Caki2 (cell line): ENCODE results near the gene PCGF1. TPM values are rescaled to one million over a fixed set of nuclear protein-coding genes. Genes with fewer than 3 reads are reported as not detected.
"Not testable (repeated sequence)": the region's sequence is repeated elsewhere in the genome, so short reads cannot be mapped to it uniquely, and the experiment has no call there.

Source experiments
- DNase-seq: peaks from one replicate; pipeline ENCODE4 v3.0.0-alpha.2; 2015; ENCODE audit warnings: low read depth
- in situ Hi-C: cut with HindIII; loops from 2 replicates; pipeline ENCODE4 v1.10.0; 2016; ENCODE audit warnings: low sequenced_read_pairs, low pct_unique_long_range_greater_than_20kb, mixed read lengths
- total RNA-seq: library from RNA; depleted of rRNA; stranded (reverse); fragments of >200 nt; shearing (Covaris generic); gene quantifications from 2 replicates; pipeline ENCODE4 v1.2.3, GENCODE V29; 2014; ENCODE audit warnings: low replicate concordance; rRNA removed

Gene PCGF1
- total RNA-seq, 1 experiment from 2014 or later: 19.9 TPM

GRCh38 chr2:74461187-74462053 lies 46.1 kb downstream of the PCGF1 start:
- in situ Hi-C loops: no loop called here

GRCh38 chr2:74460187-74460586 lies 47.3 kb downstream of the PCGF1 start:
- DNase-seq, in situ Hi-C loops: not testable (repeated sequence)

More at GRCh38 chr2:74461187-74462053, 46.1 kb downstream of the PCGF1 start:
- no peak for DNase-seq

GRCh38 chr2:74459503-74460118 lies 47.9 kb downstream of the PCGF1 start:
- DNase-seq, in situ Hi-C loops: not testable (repeated sequence)

GRCh38 chr2:74458938-74459363 lies 48.5 kb downstream of the PCGF1 start:
- DNase-seq: no peak
- in situ Hi-C loops: no loop called here

- DNase-seq: peak; percentile 100
Measured at GRCh38 chr2:74458132-74458937, 49.2 kb downstream of the PCGF1 start, which contains the start of gene WBP1. Gene WBP1 (plus strand): TSS chr2:74458438. CDS start chr2:74458603, 165 bp downstream.

GRCh38 chr2:74457549-74458131 lies 49.9 kb downstream of the PCGF1 start:
- DNase-seq: no peak
- in situ Hi-C loops: no loop called here

More at GRCh38 chr2:74458132-74458937, 49.2 kb downstream of the PCGF1 start, which contains the start of gene WBP1:
- in situ Hi-C loops: no loop called here

- no peak for DNase-seq
- in situ Hi-C loops: no loop called here
Measured at GRCh38 chr2:74457129-74457548, 50.4 kb downstream of the PCGF1 start.

Other genes starting within 250 kb of the PCGF1 start
- 0.84 and 7.1 TPM in 2 replicates for gene SLC4A5, start 164.3 kb downstream of the PCGF1 start, total RNA-seq
- gene DCTN1, start 127.4 kb downstream of the PCGF1 start, total RNA-seq: 117 TPM in 2 replicates
- gene C2orf81, start 86.1 kb downstream of the PCGF1 start, total RNA-seq: 7.9 and 9.6 TPM in 2 replicates
- gene WDR54, start 86.0 kb downstream of the PCGF1 start, total RNA-seq: 183 and 209 TPM in 2 replicates
- gene RTKN, start 65.8 kb downstream of the PCGF1 start, total RNA-seq: 55.6 and 71.1 TPM in 2 replicates
- 13.5 and 37.7 TPM in 2 replicates for gene INO80B, start 52.6 kb downstream of the PCGF1 start, total RNA-seq
- 63.4 and 110 TPM in 2 replicates for gene WBP1, start 49.3 kb downstream of the PCGF1 start, total RNA-seq
- 77.2 and 80.5 TPM in 2 replicates for gene MOGS, start 42.3 kb downstream of the PCGF1 start, total RNA-seq
- 54.0 and 123 TPM in 2 replicates for gene MRPL53, start 35.0 kb downstream of the PCGF1 start, total RNA-seq
- gene CCDC142, start 24.7 kb downstream of the PCGF1 start, total RNA-seq: 10.7 and 15.0 TPM in 2 replicates
- 10.6 and 19.9 TPM in 2 replicates for gene TTC31, start 24.6 kb downstream of the PCGF1 start, total RNA-seq
- gene LBX2, start 8.1 kb downstream of the PCGF1 start, total RNA-seq: 28.5 and 41.0 TPM in 2 replicates
- gene TLX2, start 6.8 kb upstream of the PCGF1 start, total RNA-seq: not detected in 2 replicates
- not detected in 2 replicates for gene DQX1, start 18.5 kb upstream of the PCGF1 start, total RNA-seq
- gene AUP1, start 22.0 kb upstream of the PCGF1 start, total RNA-seq: 128 and 130 TPM in 2 replicates
- 60.3 and 84.7 TPM in 2 replicates for gene HTRA2, start 22.2 kb upstream of the PCGF1 start, total RNA-seq
- gene LOXL3, start 46.2 kb upstream of the PCGF1 start, total RNA-seq: 0.81 and 2.2 TPM in 2 replicates
- gene DOK1, start 47.0 kb upstream of the PCGF1 start, total RNA-seq: 19.7 and 21.9 TPM in 2 replicates
- not detected in 2 replicates for gene M1AP, start 140.6 kb upstream of the PCGF1 start, total RNA-seq
- 4.7 and 7.6 TPM in 2 replicates for gene SEMA4F, start 146.6 kb upstream of the PCGF1 start, total RNA-seq